HG02870 (cell line): ENCODE results near the gene ZC3H12A.

Experiments used
- ATAC-seq: cut with Tn5 transposase; IDR thresholded peaks from one replicate; pipeline ENCODE4 v1.9.1; 2021; ENCODE audit warnings: mild to moderate bottlenecking, moderate library complexity; ENCODE audit not compliant: unreplicated experiment

Gene ZC3H12A

DNA sequence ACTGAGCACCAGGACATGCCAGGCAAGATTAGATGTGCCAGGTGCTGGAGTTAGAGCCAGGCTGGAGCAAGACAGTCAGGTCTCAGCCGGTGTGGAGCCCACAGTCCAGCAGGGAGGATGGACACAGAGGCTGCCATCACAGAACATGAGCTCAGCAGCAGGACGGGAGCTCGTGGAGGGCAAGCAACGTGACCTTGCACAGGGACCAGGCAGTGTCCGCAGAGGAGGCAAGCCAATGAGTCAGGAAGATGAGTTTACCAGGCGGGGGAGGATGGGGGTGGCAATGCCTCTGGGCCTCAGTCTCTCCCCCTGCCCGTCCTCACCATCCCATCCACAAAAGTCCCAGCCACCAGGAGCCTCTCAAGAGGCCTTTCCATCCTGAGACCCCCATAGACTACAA lies 20.7 kb upstream of the ZC3H12A start:
- no peak for ATAC-seq

DNA sequence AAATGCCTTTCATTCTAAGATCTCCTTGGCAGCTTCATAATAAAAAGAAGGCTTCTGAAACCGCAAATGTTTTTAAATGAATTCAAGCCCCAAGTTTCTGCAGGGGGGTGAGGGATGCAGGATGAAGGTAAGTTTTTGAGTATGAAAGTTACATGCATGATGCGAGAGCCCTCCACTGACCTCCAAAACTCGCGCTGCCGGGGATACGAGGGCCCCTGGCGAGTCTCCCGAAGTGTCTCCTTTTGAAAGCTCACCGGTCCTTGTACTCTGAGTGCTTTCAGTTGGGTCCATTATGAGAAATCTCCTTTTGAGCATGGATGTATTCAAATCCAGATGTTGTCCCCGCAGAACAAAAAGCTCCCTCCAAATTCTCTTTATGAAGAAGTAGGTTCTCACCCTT lies 18.9 kb upstream of the ZC3H12A start:
- ATAC-seq = no peak

DNA sequence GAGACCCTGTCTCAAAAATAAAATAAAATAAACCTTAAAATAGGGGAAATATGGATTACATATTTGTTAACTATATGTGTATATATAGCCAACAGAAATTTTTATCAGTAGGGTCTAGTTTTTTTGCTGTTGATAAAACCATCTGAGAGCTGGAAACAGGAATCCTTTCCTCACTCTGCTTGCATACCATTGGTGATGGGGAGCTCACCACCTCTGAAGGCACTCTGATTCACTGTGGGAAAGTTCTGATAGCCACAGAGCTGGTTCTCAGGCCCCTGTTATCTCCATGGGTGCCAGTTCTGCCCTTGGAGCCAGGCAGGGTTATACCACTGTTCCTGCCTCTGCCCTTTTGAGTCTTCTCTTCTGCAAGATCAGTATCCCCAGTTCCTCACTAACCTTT lies 17.8 kb upstream of the ZC3H12A start:
- ATAC-seq = no peak

DNA sequence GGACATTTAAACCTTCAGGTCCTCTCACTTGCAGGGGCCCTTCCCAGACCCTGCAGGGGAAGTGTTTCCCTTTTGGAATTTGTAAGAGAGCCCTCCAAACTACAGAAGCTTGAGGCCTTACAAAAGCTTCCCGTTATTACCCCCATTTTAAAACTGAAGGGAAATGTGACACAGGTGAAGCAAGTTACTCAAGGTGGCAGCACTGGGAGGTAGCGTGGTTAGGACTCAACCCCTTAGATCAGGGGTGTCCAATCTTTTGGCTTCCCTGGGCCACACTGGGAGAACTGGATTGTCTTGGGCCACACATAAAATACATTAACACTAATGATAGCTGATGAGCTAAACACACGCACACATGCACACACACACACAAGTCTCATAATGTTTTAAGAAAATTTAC lies 15.8 kb upstream of the ZC3H12A start:
- ATAC-seq = no peak

DNA sequence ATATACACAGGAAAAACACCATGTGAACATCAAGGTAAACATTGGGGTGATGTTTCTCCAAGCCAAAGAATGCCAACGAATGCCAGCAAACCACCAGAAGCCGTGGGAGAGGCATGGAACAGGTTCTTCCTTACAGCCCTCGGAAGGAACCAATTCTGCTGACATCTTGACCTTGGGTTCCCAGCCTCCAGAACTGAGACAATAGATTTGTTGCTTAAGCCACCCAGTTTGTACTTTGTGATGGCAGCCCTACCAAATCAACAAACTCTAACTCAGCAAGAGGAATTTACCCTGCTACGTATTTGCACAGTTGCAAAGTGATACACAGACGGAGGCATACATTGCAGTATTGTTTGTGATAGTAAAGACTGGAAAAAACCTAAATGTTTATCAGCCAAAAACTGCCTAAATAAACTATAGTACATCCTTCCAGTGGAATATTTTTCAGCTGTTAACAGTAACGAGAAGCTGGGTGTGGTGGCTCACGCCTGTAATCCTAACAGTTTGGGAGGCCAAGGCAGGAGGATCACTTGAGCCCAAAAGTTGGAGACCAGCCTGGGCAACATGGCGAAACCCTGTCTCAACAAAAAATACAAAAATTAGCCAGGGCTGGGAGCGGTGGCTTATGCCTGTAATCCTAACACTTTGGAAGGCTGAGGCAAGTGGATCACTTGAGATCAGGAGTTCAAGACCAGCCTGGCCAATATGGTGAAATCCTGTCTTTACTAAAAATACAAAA lies 12.5 kb upstream of the ZC3H12A start:
- no peak for ATAC-seq

DNA sequence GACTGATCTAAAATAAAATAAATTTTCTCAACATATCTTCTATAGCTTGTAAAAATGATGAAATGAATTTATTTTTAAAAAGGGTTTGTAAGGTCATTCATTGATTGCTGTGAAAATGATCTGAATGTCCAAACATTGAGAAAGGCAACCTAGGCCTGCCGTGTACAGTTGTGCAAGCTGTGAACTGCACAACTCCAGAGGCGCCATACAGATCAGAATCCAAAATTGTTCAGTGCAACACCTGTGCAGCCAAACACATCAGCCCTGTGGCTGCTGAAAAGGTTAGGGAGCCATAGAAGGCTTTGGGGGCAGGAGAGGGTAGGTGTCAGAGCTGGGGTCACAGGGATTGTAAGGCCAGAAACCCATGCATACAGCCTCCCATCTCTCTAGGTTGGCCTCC lies 9.9 kb upstream of the ZC3H12A start:
- ATAC-seq = no peak

DNA sequence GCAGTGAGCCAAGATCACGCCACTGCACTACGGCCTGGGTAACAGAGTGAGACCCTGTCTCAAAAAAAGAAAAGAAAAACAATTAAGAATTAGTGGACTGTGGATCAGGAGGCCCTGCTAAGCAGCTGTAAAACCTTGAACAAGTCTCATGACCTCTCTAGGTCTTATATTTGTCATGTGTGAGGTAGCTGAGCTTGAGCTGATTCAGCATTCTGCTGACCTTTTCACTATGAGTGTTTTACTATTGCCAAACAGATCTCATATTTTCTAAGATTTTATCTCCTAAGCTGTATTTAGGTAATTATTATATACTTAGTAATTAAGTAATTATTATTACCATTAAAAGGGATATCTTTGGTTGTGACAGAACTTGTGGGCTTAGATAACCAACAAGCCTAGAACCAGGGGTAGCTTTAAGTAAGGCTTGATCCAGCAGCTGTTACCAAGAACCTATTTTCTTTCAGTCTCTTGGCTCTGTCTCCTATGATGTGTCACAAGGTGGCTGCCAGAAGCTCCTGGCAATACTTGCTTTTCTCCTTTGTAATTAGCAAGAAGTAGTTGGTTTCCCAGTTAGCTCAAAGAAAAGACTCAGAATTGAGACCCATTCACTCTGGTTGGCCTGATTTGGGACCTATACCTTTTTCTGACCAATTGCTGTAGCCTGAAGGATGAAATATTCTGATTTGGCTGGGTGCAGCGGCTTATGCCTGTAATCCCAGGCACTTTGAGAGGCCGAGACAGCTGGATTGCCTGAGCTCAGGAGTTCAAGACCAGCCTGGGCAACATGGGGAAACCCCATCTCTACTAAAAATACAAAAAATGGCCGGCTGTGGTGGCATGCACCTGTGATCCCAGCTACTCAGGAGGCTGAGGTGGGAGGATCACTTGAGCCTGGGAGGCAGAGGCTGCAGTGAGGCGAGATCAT lies 8.5 kb upstream of the ZC3H12A start:
- no peak for ATAC-seq

DNA sequence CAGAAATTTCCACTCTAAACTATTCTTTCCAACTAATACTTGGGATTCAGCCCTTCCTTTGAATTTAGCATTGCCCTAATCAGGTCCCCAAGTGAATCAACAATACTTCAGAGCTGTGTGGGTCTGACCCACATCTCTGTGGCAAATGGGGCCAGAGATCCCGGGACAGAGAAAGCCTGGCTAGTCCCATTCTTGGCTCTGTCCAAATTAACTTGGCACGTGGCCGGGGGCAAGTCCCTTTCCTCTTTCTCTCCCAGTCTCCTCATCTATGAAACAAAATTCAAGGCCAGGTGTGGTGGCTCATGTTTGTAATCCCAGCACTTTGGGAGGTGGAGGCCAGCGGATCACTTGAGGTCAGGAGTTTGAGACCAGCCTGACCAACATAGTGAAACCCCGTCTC lies 6.3 kb upstream of the ZC3H12A start:
- ATAC-seq = no peak

DNA sequence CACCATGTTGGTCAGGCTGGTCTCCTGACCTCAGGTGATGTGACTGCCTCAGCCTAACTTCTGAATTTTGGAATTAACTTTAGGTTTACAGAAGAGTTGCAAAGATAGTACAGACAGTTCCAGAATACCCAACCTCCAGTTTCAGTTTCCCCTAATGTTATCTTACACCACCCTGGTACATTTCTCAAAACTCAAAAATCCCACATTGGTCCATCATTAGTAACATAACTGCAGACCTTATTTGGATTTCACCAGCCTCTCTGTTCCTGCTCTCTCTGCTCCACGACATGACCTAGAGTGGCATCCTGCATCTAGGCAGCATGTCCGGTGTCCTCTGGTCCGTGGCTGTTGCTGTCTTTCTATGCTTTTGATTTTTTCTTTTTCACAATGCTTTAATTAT lies 5.0 kb upstream of the ZC3H12A start:
- no peak for ATAC-seq

DNA sequence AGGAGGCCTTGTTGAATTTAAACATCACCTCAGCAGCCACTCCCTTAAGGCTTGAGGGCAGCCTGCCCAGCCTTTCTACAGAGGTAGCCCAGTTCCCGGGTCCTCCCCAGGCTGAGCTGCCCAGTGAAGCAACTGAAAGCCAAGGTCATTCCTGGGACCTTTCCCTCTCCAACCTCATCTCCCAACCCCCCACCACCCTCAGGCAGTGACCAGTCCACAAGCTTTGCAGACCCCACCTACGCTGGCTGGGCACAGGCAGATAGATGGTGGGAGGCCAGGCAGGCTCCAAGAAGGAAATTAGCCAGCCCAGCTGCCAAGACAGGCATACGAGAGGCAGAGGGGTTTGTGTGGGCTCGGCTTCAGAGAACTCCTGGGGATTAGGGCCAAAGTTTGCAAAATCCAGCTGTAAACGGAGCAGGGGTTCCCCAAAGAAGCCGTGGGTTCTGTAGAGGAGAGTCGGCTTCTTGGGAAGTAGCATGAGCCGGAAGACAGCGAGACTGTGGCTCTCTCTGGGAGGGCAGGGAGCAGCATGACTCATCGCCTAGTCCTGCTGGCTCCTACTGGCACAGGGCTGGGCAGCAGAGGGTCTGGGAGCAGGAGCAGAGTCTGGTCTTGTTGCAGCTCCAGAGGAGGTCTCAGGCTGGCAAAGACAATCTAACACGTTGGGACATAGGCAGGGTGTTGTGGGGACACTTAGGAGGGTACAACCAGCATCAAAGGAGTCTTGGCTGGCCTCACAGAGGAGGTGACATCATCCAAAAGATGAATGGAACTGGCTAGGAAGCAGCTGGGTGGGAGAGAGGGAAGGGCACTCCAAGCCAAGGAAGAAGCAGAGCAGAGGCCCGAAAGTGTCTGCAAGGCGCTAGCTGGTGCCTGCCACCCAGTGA lies 2.8 kb upstream of the ZC3H12A start:
- no peak for ATAC-seq

DNA sequence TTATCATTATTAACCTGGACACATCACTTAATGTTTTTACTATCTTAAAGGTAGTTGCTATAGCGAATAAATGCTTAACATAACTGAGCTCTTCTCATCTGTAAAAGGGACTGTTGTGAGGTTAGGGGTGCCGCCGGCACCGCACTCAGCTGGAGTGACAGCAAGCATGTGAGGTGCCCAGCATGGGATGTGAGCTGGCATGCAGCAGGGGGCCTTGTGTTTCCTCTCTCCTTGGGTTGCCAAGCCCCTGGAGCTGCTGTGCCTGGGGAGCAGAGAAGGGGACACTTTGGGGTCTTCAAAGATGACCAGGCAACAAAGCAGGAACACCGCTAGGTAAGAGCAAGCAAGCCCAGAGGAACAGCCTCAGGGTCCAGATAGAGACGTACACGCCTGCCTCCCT lies 2.1 kb upstream of the ZC3H12A start:
- ATAC-seq = no peak

DNA sequence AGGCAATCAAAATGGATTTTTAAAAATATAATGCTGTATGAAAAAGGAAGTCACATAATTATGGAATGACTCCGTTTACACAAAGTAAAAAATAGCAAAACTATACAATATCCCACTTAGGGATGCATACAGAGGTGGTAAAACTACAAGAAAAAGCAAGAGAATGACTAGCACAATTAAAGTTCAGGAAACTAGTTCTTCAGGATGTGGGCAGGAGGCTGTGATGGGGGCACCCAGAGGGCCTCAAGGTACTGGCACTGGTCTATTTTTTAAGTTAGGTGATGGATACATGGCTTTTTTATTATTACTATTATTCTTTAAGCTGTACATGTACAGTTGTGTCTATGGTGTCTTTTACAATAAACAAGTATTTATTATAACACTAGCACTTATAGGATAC lies 1.4 kb upstream of the ZC3H12A start:
- ATAC-seq = no peak

DNA sequence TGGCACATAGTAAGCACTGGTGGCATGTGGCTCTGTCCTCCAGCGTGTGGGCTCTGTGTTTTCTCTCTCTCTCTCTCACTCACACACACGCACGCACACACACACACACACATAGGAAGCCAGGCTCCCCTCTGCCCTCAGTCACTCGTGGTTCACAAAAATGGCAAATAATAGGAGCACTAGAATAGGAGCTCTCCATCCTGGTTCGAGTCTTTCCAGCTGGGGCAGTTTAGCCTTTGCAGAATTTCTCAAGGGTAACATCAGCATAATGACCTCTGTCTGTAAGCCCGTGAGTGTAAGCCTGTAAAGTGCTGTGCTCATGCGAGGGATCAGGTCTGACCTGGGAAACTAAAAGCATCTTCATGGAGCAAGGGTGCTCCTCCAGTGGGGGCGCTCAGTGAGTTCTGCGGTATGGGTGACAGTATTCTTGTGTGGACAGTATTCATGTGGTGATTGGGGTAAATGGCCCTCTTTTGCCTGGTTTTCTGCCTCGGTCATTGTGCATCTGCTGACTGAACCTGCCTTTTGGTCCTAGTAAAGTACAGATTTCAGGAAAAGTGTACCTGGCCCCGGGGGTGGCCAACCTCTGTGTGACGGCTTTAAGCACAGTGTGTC lies 842 bp upstream of the ZC3H12A start:
- no peak for ATAC-seq

DNA sequence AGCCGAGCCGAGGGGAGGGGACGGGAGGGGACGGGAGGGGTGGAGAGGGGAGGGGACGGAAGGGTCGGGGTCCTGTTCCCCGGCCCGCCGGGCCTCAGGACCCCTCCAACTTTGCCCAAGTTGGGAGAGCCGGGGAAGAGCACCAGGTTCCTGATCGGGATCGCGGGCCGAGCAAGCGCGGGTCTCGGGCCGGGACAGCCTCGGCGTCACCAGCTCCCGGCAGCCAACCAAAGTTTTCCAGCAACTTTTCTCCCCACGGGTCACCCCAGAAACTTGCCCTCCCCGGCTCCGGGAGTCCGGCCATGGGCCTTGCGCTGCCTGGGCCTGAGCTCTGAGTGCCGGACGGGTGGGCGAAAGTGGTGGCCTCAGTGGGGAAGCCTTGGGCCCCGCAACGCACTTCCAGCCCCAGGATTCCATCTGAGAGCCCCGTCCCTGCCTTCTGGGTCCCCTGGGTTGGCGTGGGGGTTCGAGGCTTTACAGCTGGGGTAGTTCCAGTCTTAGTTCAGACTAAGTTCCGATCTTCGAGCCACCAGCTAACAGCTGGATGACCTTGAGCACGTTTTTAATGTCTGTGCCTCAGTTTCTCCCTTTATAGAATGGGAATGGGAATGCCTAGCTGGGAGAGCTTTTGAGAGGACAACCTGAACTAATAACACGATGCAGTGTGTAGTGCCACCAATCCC lies 458 bp downstream of the ZC3H12A start:
- no peak for ATAC-seq

DNA sequence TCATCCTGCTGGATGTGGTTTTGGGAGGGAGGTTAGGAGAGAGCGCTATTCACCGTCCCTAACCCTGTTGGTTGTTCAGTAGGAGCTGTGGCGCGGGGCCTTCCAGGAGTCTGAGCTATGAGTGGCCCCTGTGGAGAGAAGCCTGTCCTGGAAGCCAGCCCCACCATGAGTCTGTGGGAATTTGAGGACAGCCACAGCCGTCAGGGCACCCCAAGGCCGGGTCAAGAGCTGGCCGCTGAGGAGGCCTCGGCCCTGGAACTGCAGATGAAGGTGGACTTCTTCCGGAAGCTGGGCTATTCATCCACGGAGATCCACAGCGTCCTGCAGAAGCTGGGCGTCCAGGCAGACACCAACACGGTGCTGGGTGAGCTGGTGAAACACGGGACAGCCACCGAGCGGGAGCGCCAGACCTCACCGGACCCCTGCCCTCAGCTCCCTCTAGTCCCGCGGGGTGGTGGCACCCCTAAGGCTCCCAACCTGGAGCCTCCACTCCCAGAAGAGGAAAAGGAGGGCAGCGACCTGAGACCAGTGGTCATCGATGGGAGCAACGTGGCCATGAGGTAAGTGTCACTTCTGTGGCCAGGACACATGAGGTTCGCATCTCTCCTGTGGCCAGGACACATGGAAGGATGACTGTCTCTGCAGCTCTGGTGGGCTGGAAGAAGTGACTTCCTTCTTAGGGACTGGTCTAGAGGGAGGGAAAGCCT lies 1.2 kb downstream of the ZC3H12A start:
- no peak for ATAC-seq

DNA sequence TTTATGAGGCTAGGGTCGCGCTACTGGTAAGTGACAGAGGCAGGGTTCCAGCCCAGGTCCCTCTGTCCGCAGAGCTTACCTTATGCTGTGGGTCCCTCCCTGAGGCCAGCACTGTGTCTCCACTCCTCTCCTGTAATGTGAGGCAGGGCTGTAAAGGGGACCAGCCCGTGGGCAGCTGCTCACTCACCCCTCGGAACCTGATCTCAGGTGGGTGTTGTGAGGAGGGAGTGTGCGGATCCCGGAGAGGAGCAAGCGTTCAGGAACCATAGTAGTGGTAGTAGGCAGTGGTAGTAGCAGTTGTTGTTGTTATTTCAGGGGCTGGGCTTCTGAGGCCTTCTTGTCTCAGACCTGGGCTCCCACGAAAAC lies 1.7 kb downstream of the ZC3H12A start:
- no peak for ATAC-seq

DNA sequence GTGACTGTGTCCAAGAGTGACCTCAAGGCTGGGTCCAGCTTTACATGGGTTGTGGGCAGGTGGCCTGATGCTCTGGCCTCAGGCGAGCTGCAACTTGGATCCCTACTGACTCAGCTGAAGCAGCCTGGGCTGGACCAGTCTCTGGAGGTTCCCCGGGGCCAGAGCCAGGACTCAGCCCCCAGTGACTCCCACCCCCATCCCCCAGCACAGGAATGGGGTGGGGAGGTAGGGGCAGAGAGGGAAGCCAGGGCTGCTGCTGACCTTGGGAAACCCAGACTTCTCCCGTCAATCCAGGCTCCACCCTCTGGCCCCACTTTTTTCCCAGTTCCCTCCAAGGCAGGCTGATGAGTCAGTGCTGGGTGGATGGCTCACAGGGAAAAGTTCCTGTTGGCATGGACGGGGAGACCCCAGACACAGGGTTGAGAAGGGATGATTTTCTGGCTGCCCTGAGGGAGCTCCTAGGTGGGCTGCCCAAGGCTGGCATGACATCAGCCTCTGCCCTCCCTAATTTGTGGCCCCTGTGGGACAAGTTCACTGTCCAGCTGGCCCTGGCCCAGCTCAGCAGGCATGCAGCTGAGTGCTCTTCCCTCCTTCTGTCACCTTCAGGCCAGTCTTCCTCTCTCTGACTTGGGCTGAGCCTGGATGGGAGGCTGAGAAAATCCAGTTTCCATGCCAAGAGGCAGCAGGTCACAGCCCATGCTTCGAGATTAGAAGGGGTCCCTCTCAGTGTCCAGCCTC lies 2.2 kb downstream of the ZC3H12A start:
- no peak for ATAC-seq

DNA sequence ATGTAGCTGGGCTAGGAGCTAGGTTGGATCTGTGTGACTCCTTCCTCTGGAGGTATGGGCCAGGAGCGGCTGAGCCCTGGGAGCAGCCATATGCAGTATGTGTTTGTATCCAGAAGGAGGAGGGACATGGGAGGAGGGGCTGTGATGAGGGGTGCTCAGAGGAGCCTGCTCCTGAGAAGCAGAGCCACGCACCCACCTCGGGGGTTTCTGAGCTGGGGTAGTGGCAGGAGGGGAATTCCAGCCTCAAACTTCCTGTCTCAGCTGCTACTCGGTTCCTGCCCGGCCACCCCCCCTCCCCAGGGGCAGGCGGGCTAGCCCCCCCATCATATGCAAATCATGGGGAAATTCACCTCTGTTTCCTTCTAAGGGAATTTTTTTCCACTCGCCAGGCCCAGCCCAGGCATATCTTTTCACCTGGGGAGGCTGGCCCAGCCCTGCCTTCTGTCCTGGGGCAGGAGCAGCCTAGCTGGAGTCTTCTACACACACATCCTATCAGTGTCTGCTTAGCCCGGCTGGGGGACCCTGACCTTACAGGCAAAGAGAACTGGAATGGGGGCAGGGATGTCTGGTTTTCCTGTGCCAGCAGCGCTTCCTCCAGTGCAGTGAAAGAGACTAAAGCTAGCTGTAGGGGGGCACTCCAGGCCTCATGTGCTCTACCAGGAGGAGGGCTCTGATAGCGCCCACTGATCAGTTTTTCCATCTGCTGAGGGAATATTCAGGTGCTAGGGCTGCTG lies 3.0 kb downstream of the ZC3H12A start:
- peak; percentile 43 for ATAC-seq
